GM12878 (cell line): Measurements from ENCODE around the gene APOBEC2.

Experiments used
- BHLHE40 ChIP-seq, 2 experiments: fragments of 450-650 bp in 1 of 2; IDR thresholded peaks; 2 replicates each; pipeline ENCODE4 v1.6.1; 2011 to 2017; ENCODE audit warnings: low read depth in 2 of 2, borderline replicate concordance in 1 of 2, improper control_type of control experiment in 1 of 2, low read length in 1 of 2, mild to moderate bottlenecking in 1 of 2
- EP300 ChIP-seq, 2 experiments: fragments of 150-350 bp in 1 of 2; IDR thresholded peaks; 2 replicates each; pipeline ENCODE4 v1.6.1; 2011 to 2012; ENCODE audit warnings: low read depth in 2 of 2, low read length in 2 of 2, borderline replicate concordance in 1 of 2, improper control_type of control experiment in 1 of 2, inconsistent platforms in 1 of 2; ENCODE audit not compliant: control insufficient read depth in 1 of 2
- KDM1A ChIP-seq: fragments of 200-600 bp; sonication (generic); IDR thresholded peaks from 2 replicates; pipeline ENCODE4 v1.6.1; 2016; ENCODE audit warnings: borderline replicate concordance
- MAX ChIP-seq: IDR thresholded peaks from 2 replicates; pipeline ENCODE4 v1.6.1; 2012; ENCODE audit warnings: low read depth, low read length, improper control_type of control experiment
- MXI1 ChIP-seq: fragments of 150-350 bp; IDR thresholded peaks from 2 replicates; pipeline ENCODE4 v1.6.1; 2011; ENCODE audit warnings: low read depth, mild to moderate bottlenecking, inconsistent platforms, low read length, improper control_type of control experiment
- NKRF ChIP-seq: fragments of 450-650 bp; conservative IDR thresholded peaks from 2 replicates; pipeline ENCODE4 v1.6.1; 2017; ENCODE audit warnings: mild to moderate bottlenecking, moderate library complexity
- RFX5 ChIP-seq: IDR thresholded peaks from 2 replicates; pipeline ENCODE4 v1.6.1; 2011; ENCODE audit warnings: low read depth, low read length, improper control_type of control experiment
- YY1 ChIP-seq: IDR thresholded peaks from 2 replicates; pipeline ENCODE4 v1.6.1; 2011; ENCODE audit warnings: low read depth, mild to moderate bottlenecking, low read length
- TF ChIP-seq, protein P1 (sequence below), 3 experiments: IDR thresholded peaks in 2 of 3; conservative IDR thresholded peaks in 1 of 3; 2 replicates each; pipeline ENCODE4 v1.5.1; 2011; ENCODE audit warnings: low read depth in 3 of 3, low read length in 3 of 3, mild to moderate bottlenecking in 3 of 3, control low read depth in 2 of 3, moderate library complexity in 2 of 3, inconsistent platforms in 1 of 3, mixed read lengths in 1 of 3; ENCODE audit not compliant: control insufficient read depth in 2 of 3, insufficient read depth in 1 of 3; ENCODE audit errors: extremely low read depth in 1 of 3

- TF ChIP-seq BHLHE40 (IDR thresholded peaks at IDR 0.05; ENCODE audit: borderline replicate concordance in 1 of 2, low read depth in 2 of 2, low read length in 1 of 2) (no peak), MAX (no peak), KDM1A (no peak), EP300 (IDR thresholded peaks at IDR 0.05; ENCODE audit: borderline replicate concordance in 1 of 2, control insufficient read depth in 1 of 2, low read depth in 2 of 2, low read length in 2 of 2) (no peak), MXI1 (no peak), RFX5 (no peak), NKRF (no peak), YY1 (no peak)
- TF ChIP-seq, protein P1, sequence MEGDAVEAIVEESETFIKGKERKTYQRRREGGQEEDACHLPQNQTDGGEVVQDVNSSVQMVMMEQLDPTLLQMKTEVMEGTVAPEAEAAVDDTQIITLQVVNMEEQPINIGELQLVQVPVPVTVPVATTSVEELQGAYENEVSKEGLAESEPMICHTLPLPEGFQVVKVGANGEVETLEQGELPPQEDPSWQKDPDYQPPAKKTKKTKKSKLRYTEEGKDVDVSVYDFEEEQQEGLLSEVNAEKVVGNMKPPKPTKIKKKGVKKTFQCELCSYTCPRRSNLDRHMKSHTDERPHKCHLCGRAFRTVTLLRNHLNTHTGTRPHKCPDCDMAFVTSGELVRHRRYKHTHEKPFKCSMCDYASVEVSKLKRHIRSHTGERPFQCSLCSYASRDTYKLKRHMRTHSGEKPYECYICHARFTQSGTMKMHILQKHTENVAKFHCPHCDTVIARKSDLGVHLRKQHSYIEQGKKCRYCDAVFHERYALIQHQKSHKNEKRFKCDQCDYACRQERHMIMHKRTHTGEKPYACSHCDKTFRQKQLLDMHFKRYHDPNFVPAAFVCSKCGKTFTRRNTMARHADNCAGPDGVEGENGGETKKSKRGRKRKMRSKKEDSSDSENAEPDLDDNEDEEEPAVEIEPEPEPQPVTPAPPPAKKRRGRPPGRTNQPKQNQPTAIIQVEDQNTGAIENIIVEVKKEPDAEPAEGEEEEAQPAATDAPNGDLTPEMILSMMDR (IDR thresholded peaks at IDR 0.05 in 2 of 3, conservative IDR thresholded peaks at IDR 0.05 in 1 of 3; ENCODE audit: control insufficient read depth in 2 of 3, extremely low read depth in 1 of 3, insufficient read depth in 1 of 3, low read depth in 3 of 3, low read length in 3 of 3): no peak
Measured at GRCh38 chr6:41058783-41059181, 5.8 kb downstream of the APOBEC2 start.
